NCI-H748 (cell line): ENCODE results near the gene SCG5.

Experiments used
- DNase-seq: peaks from one replicate; lab custom pipeline; 2025; ENCODE audit not compliant: unreplicated experiment; lab: John Stamatoyannopoulos, UW

Gene SCG5

DNA sequence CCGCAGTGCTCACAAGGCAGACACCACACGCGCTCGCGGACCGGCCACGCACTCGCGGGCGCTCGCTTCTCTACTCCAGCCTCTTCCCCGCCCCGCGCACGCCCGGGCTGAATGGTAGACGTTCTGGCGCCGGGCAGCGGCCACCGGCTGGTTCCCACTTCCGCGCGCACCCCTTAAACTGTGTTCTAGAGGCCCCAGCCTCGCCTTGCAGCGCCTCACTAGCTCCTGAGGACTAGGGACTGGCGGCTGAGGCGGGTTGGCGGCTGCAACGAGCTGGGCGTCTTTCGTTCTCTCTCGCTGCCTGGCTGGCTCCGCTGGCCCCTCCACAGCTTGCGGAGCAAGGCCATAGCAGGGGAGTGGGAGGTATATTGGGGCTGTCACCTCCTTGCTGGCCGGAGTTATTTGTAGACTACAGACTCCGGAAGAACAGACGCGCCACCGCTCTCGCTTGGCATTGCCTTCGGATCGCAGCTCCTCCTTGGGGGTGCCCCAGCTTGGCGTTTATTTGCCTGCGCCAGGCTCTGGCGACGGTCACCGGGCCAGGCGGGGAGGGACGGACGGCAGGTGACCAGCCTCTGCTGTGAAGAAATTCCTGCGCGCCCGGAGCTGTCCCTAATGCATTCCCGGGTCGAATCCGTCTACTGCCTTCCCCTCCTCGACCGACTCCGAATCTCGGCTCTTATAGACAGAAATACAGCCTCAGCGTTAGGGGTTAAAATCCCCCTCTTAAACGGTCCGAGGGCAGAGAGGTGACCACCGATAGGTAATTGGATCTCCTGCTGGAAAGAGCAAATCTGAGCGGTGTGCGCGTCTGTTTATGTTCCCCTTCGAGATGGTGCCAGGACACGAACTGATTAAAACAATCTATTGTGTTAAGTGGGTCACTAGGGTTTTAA, 77.6 kb downstream of the SCG5 start:
- peak; percentile 37 for DNase-seq

DNA sequence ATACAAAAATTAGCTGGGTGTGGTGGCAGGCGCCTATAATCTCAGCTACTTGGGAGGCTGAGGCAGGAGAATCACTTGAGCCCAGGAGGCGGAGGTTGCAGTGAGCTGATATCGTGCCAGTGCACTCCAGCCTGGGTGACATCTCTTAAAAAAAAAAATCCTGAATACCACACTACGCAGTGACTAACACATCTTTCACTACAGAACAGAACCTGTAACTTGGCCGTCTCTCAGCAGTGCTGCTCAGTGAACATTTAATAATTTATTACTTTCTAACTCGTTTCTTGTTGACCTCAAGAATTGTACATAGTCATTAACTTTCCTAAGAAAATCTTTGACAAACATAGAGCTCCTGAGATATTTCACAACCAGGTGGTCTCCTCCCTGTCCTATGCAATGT, 80.1 kb downstream of the SCG5 start:
- DNase-seq, result no peak

- no peak for DNase-seq
These were observed 80.6 kb downstream of the SCG5 start for GRCh38 chr15:32722136-32722535.

DNA sequence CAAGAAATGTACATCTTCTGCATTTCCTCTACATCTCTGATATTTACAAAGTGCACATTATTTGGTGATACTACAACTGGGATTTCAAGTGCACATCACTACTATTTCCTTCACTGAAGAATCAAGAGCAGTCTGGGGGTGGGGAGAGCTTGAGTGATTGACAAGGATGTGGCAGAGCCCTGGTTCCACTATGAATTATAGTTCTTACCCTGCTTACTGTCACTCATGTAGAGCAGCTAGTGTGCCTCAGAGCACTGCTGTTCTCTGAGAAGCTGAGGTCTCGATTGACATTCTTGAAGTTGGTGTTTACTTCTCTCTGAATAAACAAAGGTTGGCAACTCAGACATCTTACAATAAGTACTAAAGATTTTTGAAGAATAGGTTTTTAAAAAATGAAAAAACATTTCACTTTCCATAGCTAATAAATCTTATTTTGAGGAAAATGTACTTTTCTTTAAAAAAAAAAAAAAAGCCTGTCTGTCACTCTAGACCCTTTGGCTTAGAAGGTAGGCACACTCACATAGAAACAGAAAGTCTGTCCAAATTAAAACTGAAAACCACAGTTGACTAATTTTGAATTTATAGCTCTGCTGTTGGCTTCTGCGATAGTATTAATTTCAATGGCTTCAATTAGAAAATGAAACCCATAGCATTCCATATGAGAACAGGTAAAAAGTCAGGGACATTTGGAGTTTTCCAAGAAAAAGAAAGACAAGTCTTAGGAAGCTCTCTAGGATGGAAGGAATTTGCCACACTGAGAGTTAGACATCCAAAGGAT, 81.8 kb downstream of the SCG5 start:
- DNase-seq, result no peak

DNA sequence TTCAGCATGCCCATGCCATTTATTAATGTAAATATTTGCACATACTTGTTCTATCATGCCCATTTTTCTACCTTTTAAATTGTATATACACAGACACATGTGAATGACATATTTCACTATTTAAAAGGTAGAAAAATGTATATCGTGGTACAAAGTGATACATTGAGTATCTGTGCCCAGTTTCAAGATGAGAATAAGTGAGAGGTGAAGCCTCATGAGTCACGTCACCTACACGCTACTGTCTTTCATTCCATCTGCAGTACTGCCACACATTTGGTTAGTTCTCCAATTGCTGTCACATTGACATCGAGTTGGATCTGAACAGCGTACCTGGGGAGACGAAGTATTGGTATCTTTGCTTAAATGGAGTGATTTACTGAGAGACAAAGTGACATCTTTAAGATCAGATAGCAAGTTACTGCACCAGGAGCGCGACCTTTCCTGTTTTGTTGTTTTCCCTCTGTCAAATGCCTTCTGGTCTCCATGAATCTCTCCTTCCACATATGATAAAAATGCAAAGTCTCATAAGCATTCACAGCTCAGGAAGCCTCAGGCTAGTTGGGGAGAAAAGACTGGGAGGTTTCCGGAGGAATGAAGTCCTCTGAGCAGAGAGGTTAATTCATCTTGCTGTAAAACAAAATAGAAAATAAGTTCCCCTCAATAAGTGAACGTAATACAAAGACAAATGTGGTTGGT, 88.3 kb downstream of the SCG5 start:
- no peak for DNase-seq

- DNase-seq, result peak; percentile 78
These were observed 89.5 kb downstream of the SCG5 start for GRCh38 chr15:32730677-32731654.

DNA sequence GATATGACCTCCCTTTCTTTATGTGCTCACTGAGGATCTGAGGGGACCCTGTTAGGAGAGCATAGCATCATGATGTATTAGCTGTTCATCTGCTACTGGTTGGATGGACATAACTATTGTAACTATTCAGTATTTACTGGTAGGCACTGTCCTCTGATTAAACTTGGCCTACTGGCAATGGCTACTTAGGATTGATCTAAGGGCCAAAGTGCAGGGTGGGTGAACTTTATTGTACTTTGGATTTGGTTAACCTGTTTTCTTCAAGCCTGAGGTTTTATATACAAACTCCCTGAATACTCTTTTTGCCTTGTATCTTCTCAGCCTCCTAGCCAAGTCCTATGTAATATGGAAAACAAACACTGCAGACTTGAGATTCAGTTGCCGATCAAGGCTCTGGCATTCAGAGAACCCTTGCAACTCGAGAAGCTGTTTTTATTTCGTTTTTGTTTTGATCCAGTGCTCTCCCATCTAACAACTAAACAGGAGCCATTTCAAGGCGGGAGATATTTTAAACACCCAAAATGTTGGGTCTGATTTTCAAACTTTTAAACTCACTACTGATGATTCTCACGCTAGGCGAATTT, 91.2 kb downstream of the SCG5 start:
- no peak for DNase-seq

DNA sequence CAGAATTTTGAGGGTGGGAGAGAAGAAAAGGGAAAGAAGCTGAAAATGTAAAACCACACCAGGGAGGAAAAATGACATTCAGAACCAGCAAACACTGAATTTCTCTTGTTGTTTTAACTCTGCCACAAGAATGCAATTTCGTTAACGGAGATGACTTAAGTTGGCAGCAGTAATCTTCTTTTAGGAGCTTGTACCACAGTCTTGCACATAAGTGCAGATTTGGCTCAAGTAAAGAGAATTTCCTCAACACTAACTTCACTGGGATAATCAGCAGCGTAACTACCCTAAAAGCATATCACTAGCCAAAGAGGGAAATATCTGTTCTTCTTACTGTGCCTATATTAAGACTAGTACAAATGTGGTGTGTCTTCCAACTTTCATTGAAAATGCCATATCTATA, 91.8 kb downstream of the SCG5 start:
- no peak for DNase-seq

GRCh38 chr15:32735989-32736700, 94.6 kb downstream of the SCG5 start:
- no peak for DNase-seq

- DNase-seq, result no peak
These were observed 95.2 kb downstream of the SCG5 start for GRCh38 chr15:32736701-32737061.

- no peak for DNase-seq
These were observed 95.8 kb downstream of the SCG5 start for GRCh38 chr15:32737304-32737703.

- DNase-seq, result no peak
These were observed 97.2 kb downstream of the SCG5 start for GRCh38 chr15:32738666-32739065.

DNA sequence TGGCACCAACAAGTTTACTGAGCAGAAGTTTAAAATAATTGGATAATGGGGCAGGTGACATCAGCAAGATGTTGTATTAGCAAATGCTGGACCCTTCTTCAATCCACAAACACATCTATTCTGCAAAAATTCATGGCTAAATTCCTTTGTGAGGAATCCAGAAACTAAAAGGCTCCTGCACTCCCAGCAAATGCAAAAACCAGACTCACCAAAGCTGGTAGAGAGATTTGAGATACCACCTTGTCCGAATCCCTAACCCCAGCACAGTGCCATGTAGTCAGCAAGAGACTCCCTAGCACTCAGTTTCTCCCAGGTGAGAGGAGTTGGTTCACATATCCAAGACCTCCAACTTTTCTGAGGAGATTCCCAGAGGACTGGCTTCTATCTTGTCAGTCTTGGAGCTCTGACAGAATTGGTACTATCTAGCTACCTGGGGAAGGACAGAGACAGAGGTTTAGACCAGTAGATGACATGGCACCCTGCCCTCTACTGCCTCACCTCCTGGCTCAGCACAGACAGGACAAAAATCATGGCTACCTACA, 98.1 kb downstream of the SCG5 start:
- DNase-seq, result no peak

- DNase-seq, result no peak
These were observed 102.1 kb downstream of the SCG5 start for GRCh38 chr15:32743411-32744140.

DNA sequence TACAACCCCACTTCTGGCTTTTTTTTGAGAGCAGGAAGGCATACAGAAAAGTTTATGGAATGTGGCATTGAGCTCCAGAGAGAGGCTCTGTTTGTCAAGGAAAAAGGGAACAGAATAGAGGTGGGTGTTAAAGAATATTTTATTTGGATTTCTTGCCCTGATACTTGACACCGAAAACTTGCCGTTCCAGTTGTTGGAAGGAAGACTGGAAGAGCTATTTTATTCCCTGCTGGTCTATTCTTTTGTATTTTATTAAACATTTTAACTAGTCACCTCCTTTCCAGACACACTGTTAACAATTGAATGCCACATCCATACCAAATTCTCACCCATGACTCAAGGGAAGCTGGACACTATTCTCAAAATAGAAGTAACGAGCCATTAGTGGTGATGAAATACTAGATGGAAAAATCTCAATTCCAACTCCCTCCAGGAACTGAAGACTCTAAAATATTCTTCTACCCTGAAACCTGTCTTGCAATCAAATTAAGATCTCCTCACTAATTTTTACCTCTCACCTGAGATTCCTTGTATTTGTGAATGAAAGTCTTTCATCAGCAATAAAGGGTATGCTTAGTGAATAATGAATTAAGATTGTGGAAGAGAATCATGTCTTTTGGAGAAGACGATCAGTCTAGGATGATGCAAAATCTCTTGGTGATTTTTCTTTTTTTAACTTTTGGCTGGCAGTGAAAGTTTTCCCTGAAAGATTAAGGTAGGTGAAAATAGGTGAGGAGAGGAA, 104.8 kb downstream of the SCG5 start:
- no peak for DNase-seq
